SU-DHL-6 (cell line): ENCODE measurements around the gene PCGF1.

Experiments
- H2AFZ ChIP-seq: fragments of 200-600 bp; sonication (generic); 2 replicates; pipeline ENCODE4 v1.6.1; 2014; ENCODE audit warnings: low read depth, mild to moderate bottlenecking, moderate library complexity, mixed read lengths, antibody characterized with exemption, low read length; ENCODE audit not compliant: severe bottlenecking
- H3F3A ChIP-seq: fragments of 200-600 bp; shearing (Covaris generic); 2 replicates; pipeline ENCODE4 v1.6.0; 2016; ENCODE audit warnings: antibody characterized with exemption, mild to moderate bottlenecking; ENCODE audit not compliant: insufficient read depth
- H3K27ac ChIP-seq: fragments of 200-600 bp; sonication (generic); 2 replicates; pipeline ENCODE4 v1.5.1; 2016; ENCODE audit warnings: low read depth, mild to moderate bottlenecking, low read length, moderate library complexity, mixed read lengths
- H3K27me3 ChIP-seq: fragments of 200-600 bp; sonication (generic), shearing (Covaris generic); 2 replicates; pipeline ENCODE4 v1.6.0; 2014; ENCODE audit warnings: mild to moderate bottlenecking, low read length
- H3K36me3 ChIP-seq: fragments of 200-600 bp; sonication (generic); 2 replicates; pipeline ENCODE4 v1.6.1; 2014; ENCODE audit warnings: mild to moderate bottlenecking, low read length, mixed read lengths
- H3K4me2 ChIP-seq: fragments of 300-600, 200-600 bp; shearing (Covaris generic), sonication (generic); 2 replicates; pipeline ENCODE4 v1.6.0; 2014; ENCODE audit warnings: low read length, low read depth, mild to moderate bottlenecking; ENCODE audit not compliant: poor library complexity, severe bottlenecking
- H3K4me3 ChIP-seq: fragments of 200-600 bp; sonication (generic); 2 replicates; pipeline ENCODE4 v1.5.1; 2014; ENCODE audit warnings: antibody characterized with exemption, low read length, mild to moderate bottlenecking, mixed read lengths; ENCODE audit not compliant: insufficient read depth, poor library complexity, severe bottlenecking
- H3K79me2 ChIP-seq: fragments of 200-600 bp; sonication (generic); 2 replicates; pipeline ENCODE4 v1.6.1; 2014; ENCODE audit warnings: mild to moderate bottlenecking, low read length, moderate library complexity; ENCODE audit not compliant: insufficient read depth
- H3K9ac ChIP-seq: fragments of 200-600 bp; sonication (generic); 2 replicates; pipeline ENCODE4 v1.7.0; 2014; ENCODE audit warnings: mild to moderate bottlenecking, low read length
- H3K9me2 ChIP-seq: fragments of 200-600 bp; sonication (generic); replicated peaks from 2 replicates; pipeline ENCODE4 v1.6.1; 2014; ENCODE audit warnings: low read length; ENCODE audit not compliant: insufficient read depth
- H3K9me3 ChIP-seq: fragments of 200-600 bp; sonication (generic); 2 replicates; pipeline ENCODE4 v1.6.1; 2014; ENCODE audit warnings: low read length, mixed read lengths; ENCODE audit not compliant: insufficient read depth
- H4K20me1 ChIP-seq: fragments of 200-600 bp; sonication (generic); 2 replicates; pipeline ENCODE4 v1.6.1; 2014; ENCODE audit warnings: low read depth, mild to moderate bottlenecking, antibody characterized with exemption, low read length, moderate library complexity, mixed read lengths
- EZH2phosphoT487 ChIP-seq: fragments of 200-600 bp; sonication (generic), shearing (Covaris generic); conservative IDR thresholded peaks from 2 replicates; pipeline ENCODE4 v1.6.1; 2018; ENCODE audit warnings: mild to moderate bottlenecking, antibody characterized with exemption, low read length, moderate library complexity, mixed read lengths
- TF ChIP-seq, protein P1 (sequence below): fragments of 200-600 bp; sonication (generic); IDR thresholded peaks from one replicate; pipeline ENCODE4 v1.5.1; 2017; ENCODE audit warnings: antibody characterized with exemption, mild to moderate bottlenecking, low read length, moderate library complexity; ENCODE audit not compliant: insufficient read depth, poor library complexity, severe bottlenecking

The PCGF1 gene

DNA sequence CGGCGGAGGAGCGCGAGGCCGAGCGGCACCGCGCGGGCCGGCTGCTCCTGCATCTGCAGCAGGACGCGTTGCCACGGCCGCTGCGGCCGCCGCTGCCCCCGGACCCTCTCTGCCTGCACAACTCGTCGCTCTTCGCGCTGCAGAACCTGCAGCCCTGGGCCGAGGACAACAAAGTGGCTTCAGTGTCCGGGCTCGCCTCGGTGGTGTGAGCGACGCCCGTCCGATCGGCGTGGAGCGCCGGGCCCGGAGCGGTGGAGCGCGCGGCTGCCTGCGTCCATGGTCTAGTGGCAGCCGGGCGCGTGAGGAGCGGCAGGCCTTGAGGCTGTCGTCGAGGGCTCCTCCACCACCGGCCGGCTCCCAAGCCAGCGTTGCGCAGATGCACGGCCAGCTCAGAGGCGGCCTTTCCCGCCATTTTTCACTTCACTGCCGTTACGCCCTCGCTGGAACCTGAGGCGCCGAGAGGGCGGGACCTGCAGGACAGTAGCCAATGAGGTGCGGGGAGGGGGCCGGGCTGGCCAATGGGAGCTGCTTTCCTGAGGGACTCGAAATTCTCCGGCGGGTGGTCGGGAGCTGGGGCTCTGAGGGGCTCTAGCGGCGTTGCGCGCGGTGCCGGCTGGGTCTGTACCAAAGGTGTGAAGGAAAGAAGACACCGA, 8.6 kb upstream of the PCGF1 start:
- Histone ChIP-seq H3K27me3 (no peaks in the 10 kb centered on the region), H3K4me3 (no peak overlapping the region), H3K9me2 (no peaks in the 10 kb centered on the region), H3K9me3 (no peaks in the 10 kb centered on the region), H3F3A (no peaks in the 10 kb centered on the region), H3K27ac (no peak overlapping the region), H3K4me2 (no peak overlapping the region), H4K20me1 (no peaks in the 10 kb centered on the region), H3K9ac (no peak overlapping the region), H2AFZ (no peak overlapping the region), H3K36me3 (no peaks in the 10 kb centered on the region), H3K79me2 (no peaks in the 10 kb centered on the region)
- no peak for TF ChIP-seq EZH2phosphoT487
- TF ChIP-seq, protein P1, sequence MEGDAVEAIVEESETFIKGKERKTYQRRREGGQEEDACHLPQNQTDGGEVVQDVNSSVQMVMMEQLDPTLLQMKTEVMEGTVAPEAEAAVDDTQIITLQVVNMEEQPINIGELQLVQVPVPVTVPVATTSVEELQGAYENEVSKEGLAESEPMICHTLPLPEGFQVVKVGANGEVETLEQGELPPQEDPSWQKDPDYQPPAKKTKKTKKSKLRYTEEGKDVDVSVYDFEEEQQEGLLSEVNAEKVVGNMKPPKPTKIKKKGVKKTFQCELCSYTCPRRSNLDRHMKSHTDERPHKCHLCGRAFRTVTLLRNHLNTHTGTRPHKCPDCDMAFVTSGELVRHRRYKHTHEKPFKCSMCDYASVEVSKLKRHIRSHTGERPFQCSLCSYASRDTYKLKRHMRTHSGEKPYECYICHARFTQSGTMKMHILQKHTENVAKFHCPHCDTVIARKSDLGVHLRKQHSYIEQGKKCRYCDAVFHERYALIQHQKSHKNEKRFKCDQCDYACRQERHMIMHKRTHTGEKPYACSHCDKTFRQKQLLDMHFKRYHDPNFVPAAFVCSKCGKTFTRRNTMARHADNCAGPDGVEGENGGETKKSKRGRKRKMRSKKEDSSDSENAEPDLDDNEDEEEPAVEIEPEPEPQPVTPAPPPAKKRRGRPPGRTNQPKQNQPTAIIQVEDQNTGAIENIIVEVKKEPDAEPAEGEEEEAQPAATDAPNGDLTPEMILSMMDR = no peak

DNA sequence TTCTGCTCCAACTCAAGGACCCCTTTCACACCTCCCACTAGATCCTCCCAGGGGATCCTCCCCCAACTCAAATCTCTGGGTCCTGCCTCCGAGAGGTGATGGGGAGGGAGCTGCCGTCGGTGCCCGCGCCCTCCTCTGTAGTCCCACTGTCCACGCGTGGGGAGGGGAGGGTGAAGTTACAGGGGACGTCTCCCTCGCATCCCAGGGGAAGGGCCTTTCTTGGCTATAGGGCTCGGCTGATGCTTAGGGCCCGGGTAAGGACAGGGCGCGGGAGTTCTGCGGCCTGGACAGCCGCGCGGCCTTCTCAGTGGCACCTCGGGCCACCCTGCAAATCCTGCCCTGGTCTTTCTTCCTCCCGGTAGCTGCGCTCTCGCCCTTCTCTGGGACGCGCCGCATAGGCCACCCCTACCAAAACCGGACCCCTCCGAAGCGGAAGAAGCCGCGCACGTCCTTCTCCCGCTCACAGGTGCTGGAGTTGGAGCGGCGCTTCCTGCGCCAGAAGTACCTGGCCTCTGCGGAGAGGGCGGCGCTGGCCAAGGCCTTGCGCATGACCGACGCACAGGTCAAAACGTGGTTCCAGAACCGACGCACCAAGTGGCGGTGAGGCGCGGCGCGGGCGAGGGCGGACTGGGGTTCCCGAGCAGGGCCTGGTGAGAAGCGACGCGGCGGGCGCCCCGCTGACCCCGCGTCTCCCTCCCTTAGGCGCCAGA, 7.9 kb upstream of the PCGF1 start:
- no peaks in the 10 kb centered on the region for H3K27me3 ChIP-seq

DNA sequence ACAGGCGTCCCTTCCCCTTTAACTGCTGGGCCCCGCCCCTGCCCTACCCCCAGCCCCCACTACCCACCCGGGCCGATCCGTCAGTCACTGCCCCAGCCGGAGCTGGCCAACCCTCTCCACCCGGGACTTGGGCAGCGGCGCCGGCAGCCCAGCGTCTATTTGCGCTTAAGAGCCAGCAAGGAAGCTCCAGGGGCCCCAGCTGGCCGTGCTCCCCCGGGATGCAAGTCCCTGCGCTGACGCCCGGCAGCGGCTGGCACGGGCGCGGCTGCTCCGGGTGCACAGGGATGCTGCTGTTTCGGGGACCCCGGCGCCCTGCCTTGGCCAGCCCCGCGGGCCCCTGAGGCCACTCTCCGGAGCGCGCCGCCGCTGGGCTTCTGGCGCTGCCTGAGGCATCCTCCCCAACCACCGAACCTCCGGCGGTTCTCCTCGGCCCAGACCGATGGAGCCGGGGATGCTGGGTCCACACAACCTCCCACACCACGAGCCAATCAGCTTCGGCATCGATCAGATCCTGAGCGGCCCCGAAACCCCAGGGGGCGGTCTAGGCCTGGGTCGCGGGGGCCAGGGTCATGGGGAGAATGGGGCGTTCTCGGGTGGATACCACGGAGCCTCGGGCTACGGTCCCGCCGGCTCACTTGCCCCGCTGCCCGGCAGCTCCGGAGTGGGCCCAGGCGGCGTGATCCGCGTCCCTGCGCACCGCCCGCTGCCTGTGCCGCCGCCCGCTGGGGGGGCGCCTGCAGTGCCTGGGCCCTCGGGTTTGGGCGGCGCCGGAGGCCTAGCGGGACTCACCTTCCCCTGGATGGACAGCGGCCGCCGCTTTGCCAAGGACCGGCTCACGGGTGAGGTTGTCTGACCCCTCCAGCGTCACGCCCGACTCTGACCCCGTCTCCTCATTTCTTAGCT, 7.1 kb upstream of the PCGF1 start, which contains the start of gene TLX2:
Gene TLX2 (plus strand): TSS at position 83 of the 903 bp plus-strand sequence. CDS start 357 bp downstream, at position 440.
- no peak within 1 kb of the TSS for H3K9ac ChIP-seq
- no peaks in the 10 kb centered on the region for H3K79me2 ChIP-seq
- no peaks in the 10 kb centered on the region for H4K20me1 ChIP-seq
- H3K4me3 ChIP-seq = no peak within 1 kb of the TSS
- no peak within 1 kb of the TSS for H3K27ac ChIP-seq
- no peaks in the 10 kb centered on the region for H3F3A ChIP-seq
- H3K4me2 ChIP-seq = no peak within 1 kb of the TSS
- H3K27me3 ChIP-seq = no peaks in the 10 kb centered on the region
- H2AFZ ChIP-seq = no peak within 1 kb of the TSS
- no peaks in the 10 kb centered on the region for H3K9me3 ChIP-seq
- no peaks in the 10 kb centered on the region for H3K36me3 ChIP-seq
- H3K9me2 ChIP-seq = no peaks in the 10 kb centered on the region
- TF ChIP-seq EZH2phosphoT487 = no peak
- TF ChIP-seq, protein P1 = no peak

More for the DNA sequence above, 7.9 kb upstream of the PCGF1 start:
- no peaks in the 10 kb centered on the region for H3K79me2 ChIP-seq
- TF ChIP-seq, protein P1 = no peak
- no peak for TF ChIP-seq EZH2phosphoT487
- H2AFZ ChIP-seq = no peak overlapping the region
- H4K20me1 ChIP-seq = no peaks in the 10 kb centered on the region
- no peaks in the 10 kb centered on the region for H3F3A ChIP-seq
- no peak overlapping the region for H3K4me3 ChIP-seq
- no peaks in the 10 kb centered on the region for H3K36me3 ChIP-seq
- no peak overlapping the region for H3K27ac ChIP-seq
- no peaks in the 10 kb centered on the region for H3K9me3 ChIP-seq
- no peaks in the 10 kb centered on the region for H3K9me2 ChIP-seq
- no peak overlapping the region for H3K4me2 ChIP-seq
- no peak overlapping the region for H3K9ac ChIP-seq
